Caki2 (cell line): ENCODE results near the gene ADAMTS9. TPM values are rescaled to one million over a fixed set of nuclear protein-coding genes. Genes with fewer than 3 reads are reported as not detected.
A peak's percentile ranks its signal among the peaks of the same experiment; 100 is the strongest.

Source experiments
- DNase-seq: peaks from one replicate; pipeline ENCODE4 v3.0.0-alpha.2; 2015; ENCODE audit warnings: low read depth
- in situ Hi-C: cut with HindIII; loops from 2 replicates; pipeline ENCODE4 v1.10.0; 2016; ENCODE audit warnings: low sequenced_read_pairs, low pct_unique_long_range_greater_than_20kb, mixed read lengths
- total RNA-seq: library from RNA; depleted of rRNA; stranded (reverse); fragments of >200 nt; shearing (Covaris generic); gene quantifications from 2 replicates; pipeline ENCODE4 v1.2.3, GENCODE V29; 2014; ENCODE audit warnings: low replicate concordance; rRNA removed

The ADAMTS9 gene, protein sequence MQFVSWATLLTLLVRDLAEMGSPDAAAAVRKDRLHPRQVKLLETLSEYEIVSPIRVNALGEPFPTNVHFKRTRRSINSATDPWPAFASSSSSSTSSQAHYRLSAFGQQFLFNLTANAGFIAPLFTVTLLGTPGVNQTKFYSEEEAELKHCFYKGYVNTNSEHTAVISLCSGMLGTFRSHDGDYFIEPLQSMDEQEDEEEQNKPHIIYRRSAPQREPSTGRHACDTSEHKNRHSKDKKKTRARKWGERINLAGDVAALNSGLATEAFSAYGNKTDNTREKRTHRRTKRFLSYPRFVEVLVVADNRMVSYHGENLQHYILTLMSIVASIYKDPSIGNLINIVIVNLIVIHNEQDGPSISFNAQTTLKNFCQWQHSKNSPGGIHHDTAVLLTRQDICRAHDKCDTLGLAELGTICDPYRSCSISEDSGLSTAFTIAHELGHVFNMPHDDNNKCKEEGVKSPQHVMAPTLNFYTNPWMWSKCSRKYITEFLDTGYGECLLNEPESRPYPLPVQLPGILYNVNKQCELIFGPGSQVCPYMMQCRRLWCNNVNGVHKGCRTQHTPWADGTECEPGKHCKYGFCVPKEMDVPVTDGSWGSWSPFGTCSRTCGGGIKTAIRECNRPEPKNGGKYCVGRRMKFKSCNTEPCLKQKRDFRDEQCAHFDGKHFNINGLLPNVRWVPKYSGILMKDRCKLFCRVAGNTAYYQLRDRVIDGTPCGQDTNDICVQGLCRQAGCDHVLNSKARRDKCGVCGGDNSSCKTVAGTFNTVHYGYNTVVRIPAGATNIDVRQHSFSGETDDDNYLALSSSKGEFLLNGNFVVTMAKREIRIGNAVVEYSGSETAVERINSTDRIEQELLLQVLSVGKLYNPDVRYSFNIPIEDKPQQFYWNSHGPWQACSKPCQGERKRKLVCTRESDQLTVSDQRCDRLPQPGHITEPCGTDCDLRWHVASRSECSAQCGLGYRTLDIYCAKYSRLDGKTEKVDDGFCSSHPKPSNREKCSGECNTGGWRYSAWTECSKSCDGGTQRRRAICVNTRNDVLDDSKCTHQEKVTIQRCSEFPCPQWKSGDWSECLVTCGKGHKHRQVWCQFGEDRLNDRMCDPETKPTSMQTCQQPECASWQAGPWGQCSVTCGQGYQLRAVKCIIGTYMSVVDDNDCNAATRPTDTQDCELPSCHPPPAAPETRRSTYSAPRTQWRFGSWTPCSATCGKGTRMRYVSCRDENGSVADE (N-terminal part only)
- 5.7 and 9.1 TPM in 2 replicates for total RNA-seq

DNA sequence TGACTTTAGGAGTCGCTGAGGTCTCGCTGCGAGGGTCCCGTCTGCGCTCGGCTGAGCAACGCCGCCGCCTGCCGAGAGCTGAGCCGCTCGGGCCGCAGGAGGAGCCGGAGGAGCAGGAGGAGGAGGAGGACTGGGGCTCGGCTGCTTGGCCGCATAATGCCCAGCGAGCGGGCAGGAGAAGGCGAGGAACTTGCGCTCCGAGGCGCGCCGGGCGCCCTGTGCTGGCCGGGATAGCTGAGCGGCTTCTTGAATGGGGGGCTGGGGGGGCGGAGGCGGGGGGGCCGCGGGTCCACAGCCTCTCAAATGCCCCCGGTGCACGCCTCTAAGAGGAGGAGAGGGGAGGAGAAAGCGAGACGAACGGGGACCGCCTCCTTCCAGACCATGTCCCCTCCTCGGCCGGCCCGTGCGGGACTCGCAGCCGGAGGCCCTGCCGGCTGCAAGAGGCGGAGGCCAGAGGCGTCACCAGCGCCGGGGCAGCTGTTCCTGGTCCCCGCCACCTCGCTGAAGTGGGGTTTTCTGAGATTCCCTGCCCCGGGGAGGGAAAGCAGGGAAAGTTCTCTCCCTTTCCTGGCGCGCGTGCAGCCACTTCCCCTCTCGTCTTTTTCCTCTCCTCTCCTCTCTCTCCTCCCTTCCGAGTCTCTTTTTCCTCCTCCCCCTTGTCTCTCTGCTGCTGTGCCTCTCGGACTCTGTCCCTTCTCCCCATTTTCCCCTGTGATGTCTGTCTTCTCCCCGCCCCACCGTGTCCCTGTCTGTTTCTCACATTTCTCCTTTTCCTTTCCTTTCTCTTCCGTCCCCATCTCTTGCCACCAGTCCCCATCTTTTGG lies at the start of gene ADAMTS9:
ADAMTS9 (minus strand) TSS at position 220 of the 824 bp plus-strand sequence. CDS start 343 bp downstream, outside the sequence.
- in situ Hi-C loops, result no loop called here
- peak; percentile 84 for DNase-seq

DNA sequence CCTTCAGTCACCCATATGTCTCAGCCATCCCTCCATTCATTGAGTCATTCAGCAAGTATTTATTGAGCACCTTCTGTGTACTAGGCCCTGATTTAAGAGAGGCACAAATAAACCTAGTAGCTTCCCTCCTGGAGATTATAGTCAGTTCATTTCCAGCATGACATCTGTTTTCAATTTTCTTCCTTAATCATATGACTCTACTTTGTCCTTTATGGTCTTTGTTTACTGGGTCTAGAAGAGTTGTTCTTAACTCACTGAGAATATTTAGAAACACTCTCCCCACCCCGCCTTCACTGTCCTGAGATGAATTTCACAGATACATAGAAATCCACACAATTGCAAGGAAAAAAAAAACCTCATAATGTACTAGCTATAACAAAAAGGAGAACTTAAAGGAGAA lies 44.8 kb upstream of the ADAMTS9 start:
- in situ Hi-C loops, result no loop called here
- DNase-seq, result no peak

DNA sequence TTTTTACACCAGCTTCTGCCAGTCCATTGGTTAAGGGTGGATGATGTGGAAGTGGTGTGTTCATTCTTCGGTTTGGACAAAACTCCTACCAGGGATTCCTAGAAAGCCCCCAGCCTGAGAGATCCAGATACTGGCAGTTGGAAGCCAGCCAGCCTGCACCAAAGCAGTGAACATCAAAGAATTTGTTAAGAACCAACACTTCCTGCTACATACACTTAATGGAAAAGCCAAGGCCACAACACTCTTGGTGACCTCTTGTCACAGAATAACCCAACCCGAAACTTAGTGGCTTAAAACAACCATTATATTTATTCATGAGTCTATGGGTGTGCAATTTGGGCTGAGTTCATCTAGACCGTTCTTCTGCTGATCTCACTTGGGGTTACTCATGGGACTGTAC lies 42.9 kb upstream of the ADAMTS9 start:
- in situ Hi-C loops, result no loop called here
- DNase-seq, result peak; percentile 0

DNA sequence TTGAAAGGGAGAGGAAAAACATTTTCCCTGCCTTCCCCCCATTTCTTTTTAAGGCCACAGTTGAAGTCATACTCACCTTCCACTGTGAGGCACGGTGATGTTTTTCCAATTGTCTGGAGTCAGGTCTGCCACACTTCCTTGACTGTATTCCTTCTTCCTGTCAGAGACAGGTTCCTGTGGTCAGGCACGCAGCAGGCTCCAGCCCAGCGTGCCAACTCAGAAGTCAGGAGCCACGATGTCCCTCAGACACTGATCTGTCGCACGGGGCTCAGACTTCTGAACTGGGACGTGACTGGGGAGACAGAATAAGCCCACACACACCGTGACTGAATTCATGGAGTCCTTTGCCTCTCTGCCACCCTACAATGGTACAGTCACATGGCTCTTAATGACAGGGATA lies 41.2 kb upstream of the ADAMTS9 start:
- in situ Hi-C loops, result no loop called here
- DNase-seq, result no peak

DNA sequence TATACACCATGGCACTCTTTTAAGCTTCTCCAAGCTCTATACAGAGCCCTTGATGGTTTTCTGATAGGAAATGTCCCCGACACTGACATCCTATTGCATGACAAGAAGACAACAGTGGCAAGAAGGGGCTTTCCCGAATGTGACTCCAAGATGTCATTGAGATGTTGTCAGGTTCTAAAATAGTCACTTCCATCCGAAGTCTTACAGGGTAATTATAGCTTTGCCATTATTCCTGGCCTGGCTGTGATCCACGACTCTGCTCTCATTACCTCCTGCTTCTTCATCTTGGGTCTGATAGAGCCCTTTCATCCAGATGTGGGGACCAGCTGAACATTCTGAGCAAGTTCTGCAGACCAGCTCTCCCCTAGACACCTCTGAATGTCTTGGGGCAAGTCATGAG lies 40.6 kb upstream of the ADAMTS9 start:
- DNase-seq, result no peak
- in situ Hi-C loops, result no loop called here

DNA sequence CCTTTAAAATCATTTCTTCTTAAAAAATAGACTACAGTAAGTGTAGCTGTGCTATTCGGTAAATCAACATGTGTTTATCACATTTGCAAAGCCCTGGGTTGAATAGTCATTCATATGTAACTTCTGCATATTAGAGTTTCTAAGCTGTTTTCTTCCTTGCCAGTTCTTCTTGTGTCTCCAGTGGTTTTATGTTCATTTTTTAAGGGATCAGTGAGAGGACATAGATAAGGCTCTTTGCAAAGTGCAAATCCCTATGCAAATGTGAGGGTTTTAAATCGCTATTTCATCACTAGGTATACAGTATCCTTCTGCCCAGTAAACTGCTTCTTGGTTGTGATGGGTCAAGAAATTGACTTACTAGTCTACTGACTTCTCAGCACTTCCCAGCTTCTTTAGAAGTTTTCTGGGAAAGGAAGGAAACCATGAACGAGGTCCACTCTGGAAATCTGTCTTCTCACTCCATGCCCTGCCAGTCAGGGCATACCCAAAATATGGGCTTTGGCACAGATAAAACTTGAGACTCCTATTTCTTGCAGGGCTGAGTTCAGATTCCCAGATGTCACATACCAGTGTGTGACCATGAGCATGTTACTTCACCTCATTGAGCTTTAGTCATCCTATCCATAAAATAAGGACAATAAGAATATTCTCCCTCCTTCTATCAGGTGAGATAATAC lies 38.8 kb upstream of the ADAMTS9 start:
- in situ Hi-C loops, result no loop called here
- no peak for DNase-seq

DNA sequence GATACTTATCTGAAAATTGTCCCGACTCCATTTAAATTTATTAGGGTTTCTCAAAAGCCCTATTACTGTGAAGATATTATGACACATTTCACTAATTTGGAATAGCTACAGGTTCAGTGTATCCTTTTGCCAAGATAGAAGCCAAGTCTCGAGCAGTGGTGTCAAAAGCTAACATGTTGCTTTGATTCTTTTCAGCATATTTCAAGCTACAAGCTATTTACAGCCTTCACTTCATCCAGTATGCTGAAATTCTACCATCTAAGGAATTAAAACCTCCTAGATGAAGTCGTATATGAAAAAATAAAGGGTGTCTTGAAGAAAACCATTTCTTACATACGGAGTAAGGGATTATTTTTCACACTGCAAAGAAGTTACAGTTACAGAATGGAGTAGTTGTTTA lies 31.2 kb upstream of the ADAMTS9 start:
- in situ Hi-C loops, result no loop called here
- DNase-seq, result no peak

DNA sequence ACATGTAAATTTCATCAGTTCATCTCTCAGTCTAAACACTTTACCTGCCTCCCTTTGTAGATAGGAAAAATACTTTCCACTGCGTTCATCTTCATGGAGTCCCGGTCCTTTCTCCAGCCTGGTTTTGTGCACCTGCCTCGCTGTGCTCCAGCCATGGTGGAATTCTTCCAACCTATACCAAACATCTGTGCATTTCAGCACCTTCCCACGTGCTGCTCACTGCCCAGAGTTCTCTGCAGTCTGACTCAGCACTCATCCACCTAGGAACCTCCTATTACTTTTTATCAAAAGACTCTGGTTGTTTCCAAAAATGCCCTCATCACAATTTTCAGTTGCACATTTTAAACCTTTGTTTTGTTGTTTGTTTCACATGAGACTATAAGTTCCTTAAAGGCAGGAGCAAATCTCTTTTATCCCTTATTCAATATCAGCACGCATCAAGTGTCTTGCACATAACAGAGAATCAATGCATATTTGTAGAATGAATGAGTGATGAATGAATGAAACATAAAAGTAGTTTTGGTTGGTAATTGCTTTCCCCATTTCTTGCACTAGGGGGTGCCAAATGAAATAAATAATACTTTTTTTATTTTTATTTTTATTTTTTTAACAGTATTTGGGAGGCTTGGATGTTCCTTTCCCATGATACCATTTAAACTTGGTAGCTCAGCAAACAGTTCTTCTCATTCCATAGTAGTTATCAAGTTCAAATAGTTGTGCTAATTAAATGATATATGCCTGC lies 30.2 kb upstream of the ADAMTS9 start:
- in situ Hi-C loops, result no loop called here
- DNase-seq, result no peak

DNA sequence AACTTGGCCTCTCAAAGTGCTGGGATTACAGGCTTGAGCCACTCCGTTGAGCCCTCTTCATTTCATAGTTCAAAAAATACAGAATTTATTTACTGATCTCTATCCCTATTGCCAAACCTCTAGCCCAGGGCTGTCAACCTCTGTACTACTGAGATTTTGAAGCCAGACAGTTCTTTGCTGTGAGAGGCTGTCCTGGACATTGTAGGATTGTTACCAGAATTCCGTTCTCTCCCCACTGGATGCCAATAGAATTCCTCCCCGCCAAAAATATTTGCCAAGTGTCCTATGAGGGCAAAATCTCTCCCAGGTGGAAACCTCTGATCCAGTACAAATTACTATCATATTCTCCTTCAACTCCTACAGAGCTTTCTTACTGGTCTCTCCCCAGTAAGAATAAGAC lies 29.6 kb upstream of the ADAMTS9 start:
- DNase-seq, result no peak
- in situ Hi-C loops, result no loop called here

DNA sequence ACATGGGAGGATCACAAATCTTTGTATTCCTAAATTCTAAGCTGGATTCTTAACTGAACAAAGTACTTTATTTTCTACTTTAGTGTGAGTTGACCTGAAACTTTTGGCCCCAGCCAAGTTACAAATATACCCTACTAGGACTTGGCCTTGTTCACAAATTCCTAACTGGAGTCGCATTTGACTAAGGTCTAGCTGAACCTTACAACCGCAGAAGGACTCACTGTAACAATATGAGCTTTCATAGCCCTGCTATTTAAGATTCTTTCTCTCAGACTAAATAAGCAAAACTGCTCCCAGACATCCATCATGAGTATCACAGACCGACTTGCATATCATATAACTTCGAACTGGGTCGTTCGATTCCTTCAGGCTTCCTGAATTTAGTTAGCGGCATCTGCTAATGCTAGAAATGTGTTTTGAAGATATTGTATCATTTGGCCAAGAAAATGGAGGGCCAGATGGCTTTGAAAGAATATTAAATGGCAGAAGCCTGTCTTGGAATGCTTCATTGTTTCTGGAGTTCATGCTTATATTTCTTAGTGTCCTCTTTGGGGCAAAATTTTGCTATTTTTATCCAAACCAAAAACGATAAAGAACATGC lies 28.4 kb upstream of the ADAMTS9 start:
- DNase-seq, result no peak
- in situ Hi-C loops, result no loop called here

DNA sequence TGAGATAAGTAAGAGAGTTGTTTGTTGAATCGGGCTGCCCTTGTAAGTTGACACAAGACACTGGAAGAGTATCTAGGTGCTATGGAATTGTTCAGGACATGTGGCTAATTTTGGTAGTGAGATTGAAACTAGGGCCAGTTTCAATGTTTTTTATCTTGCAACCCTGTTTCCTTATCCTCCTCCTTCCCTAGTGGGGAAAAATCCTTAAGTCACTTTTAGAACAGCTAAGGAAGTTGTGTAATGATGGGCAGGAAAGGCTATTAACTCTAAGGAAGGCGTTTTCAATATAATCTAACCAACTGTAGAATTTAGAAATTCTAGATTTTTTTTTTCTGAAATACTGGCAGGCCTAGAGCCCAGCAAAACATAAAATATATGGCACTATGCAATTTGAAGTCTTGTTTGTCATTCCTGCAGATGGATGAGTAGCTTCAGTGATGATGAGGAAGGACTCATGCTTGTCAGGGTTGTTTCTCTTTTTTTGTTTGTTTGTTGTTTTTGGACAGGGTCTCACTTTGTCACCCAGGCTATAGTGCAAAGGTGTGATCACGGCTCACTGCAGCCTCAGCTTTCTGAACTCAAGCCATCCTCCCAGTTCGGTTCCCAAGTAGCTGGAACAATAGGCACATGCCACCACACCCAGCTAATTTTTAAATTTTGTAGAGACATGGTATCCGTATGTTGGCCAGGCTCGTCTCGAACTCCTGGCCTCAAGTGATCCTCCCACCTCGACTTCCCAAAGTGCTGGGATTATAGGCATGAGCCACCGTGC lies 27.6 kb upstream of the ADAMTS9 start:
- DNase-seq, result no peak
- in situ Hi-C loops, result no loop called here

DNA sequence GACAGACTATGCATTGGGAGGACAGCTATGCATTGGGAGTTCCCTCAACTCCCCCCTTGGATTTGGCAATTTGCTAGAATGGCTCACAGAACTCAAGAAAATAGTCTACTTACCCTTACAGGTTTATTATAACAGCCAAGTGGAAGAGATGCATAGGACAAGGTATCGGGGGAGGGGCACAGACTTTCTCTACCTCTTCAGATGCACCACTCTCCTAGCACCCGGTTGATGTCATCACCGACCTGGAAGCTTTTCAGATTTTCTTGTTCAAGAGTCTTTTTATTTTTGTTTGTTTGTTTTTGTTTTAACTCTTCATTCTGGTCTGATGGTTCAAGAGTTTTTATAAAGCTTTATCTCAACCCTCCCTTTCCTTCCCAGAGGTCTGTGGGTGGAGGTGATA lies 20.7 kb upstream of the ADAMTS9 start:
- no peak for DNase-seq
- in situ Hi-C loops, result no loop called here

DNA sequence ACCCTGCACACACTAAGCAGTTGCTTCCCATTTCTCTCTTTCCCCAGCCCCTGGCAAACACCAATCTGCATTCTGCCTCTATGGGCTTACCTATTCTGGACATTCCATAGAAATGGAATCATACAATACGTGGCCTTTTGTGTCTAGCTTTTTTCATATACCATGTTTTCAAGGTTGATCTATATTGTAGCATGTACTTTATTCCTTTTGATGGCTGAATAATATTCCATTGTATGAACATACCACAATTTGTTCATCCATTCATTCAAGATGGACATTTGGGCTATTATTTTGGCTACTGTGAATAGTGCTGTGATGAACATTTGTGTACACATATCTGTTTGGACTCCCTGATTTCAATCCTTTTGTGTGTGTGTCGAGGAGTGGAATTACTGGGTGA lies 18.1 kb upstream of the ADAMTS9 start:
- DNase-seq, result no peak
- in situ Hi-C loops, result no loop called here

DNA sequence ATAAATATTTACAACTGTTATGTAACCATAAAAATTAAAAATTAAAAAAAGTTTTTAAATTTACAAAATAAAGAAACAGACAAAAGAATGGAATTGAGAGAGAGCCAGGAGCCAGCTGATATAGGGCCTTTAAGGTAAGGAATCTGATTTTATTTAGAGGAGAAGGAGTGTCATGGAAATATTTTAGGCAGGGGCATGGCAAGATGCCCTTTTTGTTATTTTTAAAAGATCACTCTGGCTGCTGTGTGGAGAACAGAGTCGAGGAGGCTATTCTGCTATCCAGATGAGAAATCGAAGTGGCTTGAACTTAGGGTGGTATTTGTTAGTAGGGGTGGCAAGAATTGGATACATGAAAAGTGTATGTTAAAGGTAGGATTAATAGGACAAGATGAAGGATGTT lies 9.1 kb upstream of the ADAMTS9 start:
- DNase-seq, result no peak
- in situ Hi-C loops, result no loop called here

DNA sequence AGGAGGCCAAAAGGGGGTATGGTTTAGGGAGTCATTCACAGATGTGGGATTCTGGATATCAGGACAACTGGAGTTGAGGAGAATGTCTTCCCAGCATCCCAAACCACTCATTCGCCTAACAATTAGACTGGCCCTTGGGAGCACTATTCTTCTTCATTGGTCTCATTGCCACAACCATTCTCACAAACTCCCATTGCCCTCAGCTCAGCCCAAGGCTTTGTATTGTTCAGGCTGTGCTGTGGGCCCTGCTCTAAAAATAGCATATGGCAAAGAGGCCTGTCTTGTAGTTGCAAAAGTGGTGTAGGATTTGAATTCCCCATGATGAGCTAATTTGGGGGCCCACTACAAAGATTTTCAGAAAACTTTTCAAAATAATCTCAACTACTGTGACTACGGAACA lies 6.3 kb upstream of the ADAMTS9 start:
- in situ Hi-C loops, result no loop called here
- DNase-seq, result no peak

DNA sequence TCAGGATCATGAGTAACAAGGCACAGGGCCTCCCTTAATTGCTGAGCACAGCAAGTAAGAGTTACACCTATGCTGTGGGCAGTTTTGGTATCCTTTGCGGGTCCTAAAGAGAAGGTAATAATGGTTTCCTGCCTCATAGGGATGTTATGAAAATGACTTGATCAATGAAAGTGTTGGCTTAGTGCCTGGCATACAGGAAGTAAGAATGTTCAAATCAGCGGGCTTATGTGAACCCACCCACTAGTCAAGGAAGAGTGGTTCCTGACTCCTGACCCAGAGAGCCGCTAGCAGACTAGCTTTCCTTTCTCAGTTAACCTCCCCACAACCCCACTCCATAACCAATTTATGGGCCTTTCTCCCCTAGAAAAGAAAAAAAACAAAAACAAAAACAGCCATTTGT lies 5.2 kb upstream of the ADAMTS9 start:
- DNase-seq, result no peak
- in situ Hi-C loops, result no loop called here
